Activated T-cell treated with anti-CD3 and anti-CD28 coated beads, Interleukin-2, amount 50 U/mL, for 72 hours (primary cell): ENCODE data around the gene MT1F. TPM values are rescaled to one million over a fixed set of nuclear protein-coding genes. Genes with fewer than 3 reads are reported as not detected.

Experiments
- ATAC-seq, 2 donors: fragments of 150-1000 bp; cut with Tn5 transposase; replicated peaks in 1 of 2; 2 replicates each; pipeline ENCODE4 v1.10.0; 2021; ENCODE audit warnings: moderate library complexity in 2 of 2, mild to moderate bottlenecking in 1 of 2
- DNase-seq, 2 donors: peaks; one replicate each; pipeline ENCODE4 v3.0.0; 2021 to 2022; ENCODE audit warnings: mixed read lengths in 1 of 2
- H3K27ac Mint-ChIP-seq: one replicate; pipeline ENCODE4 v1.8.0; 2022; ENCODE audit warnings: mild to moderate bottlenecking, moderate library complexity, mixed read lengths
- H3K27me3 Mint-ChIP-seq: one replicate; pipeline ENCODE4 v1.8.0; 2022; ENCODE audit warnings: low read depth, mixed read lengths
- H3K36me3 Mint-ChIP-seq, 2 donors: one replicate each; pipeline ENCODE4 v1.8.0; 2022; ENCODE audit warnings: mixed read lengths in 2 of 2, mild to moderate bottlenecking in 1 of 2; ENCODE audit not compliant: insufficient read depth in 2 of 2
- H3K4me1 Mint-ChIP-seq: one replicate; pipeline ENCODE4 v1.8.0; 2022; ENCODE audit warnings: low read depth, mixed read lengths
- H3K4me3 Mint-ChIP-seq, 2 donors: one replicate each; pipeline ENCODE4 v1.8.0; 2022; ENCODE audit warnings: mild to moderate bottlenecking in 2 of 2, mixed read lengths in 2 of 2, moderate library complexity in 2 of 2
- H3K9me3 Mint-ChIP-seq, 2 donors: one replicate each; pipeline ENCODE4 v1.8.0; 2022; ENCODE audit warnings: mixed read lengths in 2 of 2
- total RNA-seq, 2 donors: library from RNA; stranded (reverse); gene quantifications; one replicate each; pipeline ENCODE4 v1.2.3, GENCODE V29; 2022

Gene MT1F
- total RNA-seq, 2 donors from 2014 or later: 39.1 to 48.4 TPM

DNA sequence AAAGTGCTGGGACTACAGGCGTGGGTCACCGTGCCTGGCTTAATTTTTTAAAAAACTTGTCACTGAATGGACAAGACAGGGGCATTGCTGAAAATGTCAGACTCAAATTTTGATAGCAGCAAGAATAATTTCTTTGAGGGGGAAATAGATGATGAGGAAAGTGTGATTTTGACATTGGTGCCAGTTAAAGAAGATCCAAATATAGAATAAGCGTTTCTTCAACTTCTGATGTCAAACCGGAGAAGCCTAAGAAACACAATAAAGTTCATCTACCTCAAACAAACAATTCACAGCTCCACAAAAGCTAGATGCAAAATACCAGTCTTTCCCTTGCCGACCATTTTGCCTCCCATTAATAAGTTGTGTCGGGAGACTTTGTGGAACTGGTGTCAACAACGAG lies 29.0 kb downstream of the MT1F start:
- H3K4me3 Mint-ChIP-seq: no peak overlapping the region
- H3K9me3 Mint-ChIP-seq: no peaks in the 10 kb centered on the region
- no peak for DNase-seq
- H3K27me3 Mint-ChIP-seq: no peaks in the 10 kb centered on the region
- peaks cover 26% of the 10 kb centered on the region for H3K4me1 Mint-ChIP-seq
- no peak for ATAC-seq
- no peak overlapping the region for H3K27ac Mint-ChIP-seq
- peaks cover 4 to 6% of the 10 kb centered on the region in 2 donors for H3K36me3 Mint-ChIP-seq

DNA sequence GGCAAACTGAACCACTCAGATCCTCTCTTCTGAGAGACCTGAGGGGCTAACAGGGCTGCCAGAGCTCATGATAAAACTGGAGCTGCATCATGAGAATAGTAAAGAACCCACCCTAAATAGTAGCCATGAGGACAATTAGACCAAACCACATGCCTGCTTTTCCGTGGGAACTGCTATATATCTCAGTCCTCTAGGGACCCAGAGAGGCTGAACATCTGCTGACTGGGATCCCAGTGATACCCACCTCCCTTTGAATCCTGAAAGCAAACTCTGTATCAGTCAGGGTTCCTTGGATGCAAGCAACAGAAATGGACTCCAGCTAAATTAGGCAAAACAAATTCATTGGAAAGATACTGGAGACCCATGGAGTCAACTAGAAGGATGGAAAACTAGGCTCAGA lies 31.0 kb downstream of the MT1F start:
- ATAC-seq (no peak), DNase-seq (no peak)
- no peaks in the 10 kb centered on the region for H3K27me3 Mint-ChIP-seq
- H3K4me1 Mint-ChIP-seq: peaks cover 8% of the 10 kb centered on the region
- peaks cover 4 to 6% of the 10 kb centered on the region in 2 donors for H3K36me3 Mint-ChIP-seq
- H3K9me3 Mint-ChIP-seq: no peaks in the 10 kb centered on the region
- no peak overlapping the region for H3K4me3 Mint-ChIP-seq
- H3K27ac Mint-ChIP-seq: no peak overlapping the region

DNA sequence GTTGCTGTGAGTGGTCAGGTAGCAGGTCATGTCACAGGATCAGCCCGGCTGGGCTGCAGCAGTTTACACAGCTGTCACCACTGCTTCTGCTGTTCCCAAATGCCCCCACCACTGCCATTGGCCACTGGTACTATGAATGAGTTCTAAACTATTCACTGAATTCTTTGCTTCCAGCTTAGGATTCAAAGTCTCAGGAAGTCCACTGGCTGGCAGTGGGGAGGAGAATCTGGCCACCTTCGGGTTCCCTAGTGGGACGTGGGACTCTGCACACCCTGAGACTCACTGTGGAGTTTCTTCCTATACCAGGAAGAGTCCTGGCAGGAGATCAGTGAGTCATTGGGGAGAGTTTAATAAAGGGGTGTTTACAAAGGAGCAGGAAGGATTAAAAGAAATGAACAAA lies 31.4 kb downstream of the MT1F start:
- H3K9me3 Mint-ChIP-seq: no peaks in the 10 kb centered on the region
- peaks cover 4 to 6% of the 10 kb centered on the region in 2 donors for H3K36me3 Mint-ChIP-seq
- ATAC-seq (no peak), DNase-seq (no peak)
- H3K27me3 Mint-ChIP-seq: no peaks in the 10 kb centered on the region
- H3K27ac Mint-ChIP-seq: no peak overlapping the region
- peaks cover 3% of the 10 kb centered on the region for H3K4me1 Mint-ChIP-seq
- no peak overlapping the region for H3K4me3 Mint-ChIP-seq

DNA sequence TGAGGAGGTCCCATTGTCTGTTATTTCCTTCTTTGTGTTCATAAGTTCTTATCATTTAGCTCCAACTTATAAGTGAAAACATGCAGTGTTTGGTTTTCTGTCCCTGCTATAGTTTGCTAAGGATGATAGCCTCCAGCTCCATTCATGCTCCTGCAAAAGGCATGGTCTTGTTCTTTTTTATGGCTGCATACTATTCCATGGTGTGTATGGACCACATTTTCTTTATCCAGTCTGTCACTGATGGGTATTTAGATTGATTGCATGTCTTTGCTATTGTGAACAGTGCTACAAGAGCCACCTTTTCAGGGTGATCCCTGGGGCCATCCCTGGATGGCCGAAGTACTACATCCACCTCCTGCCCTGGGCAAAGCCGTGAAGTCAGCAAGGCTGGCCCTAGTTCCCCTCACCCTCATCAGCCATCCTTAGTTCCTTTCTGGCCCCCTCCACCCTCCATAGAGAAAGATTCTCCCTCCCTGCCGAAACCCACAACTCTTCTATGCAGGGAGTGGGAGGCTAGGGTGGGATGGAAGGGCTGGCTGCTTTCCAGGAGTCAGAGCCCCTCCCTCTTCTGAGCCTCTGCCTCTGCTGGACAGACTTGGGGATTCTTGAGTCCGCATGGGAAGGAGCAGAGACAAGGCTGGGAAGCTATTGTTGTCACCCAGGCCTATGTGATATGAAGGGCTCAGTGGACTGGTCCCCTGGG lies 32.8 kb downstream of the MT1F start:
- Mint-ChIP-seq H3K27ac (no peak overlapping the region), H3K9me3 (no peaks in the 10 kb centered on the region), H3K27me3 (no peaks in the 10 kb centered on the region), H3K4me3 (no peak overlapping the region), H3K4me1 (no peaks in the 10 kb centered on the region), H3K36me3 (peaks cover 4 to 6% of the 10 kb centered on the region in 2 donors)
- DNase-seq (no peak), ATAC-seq (no peak)

DNA sequence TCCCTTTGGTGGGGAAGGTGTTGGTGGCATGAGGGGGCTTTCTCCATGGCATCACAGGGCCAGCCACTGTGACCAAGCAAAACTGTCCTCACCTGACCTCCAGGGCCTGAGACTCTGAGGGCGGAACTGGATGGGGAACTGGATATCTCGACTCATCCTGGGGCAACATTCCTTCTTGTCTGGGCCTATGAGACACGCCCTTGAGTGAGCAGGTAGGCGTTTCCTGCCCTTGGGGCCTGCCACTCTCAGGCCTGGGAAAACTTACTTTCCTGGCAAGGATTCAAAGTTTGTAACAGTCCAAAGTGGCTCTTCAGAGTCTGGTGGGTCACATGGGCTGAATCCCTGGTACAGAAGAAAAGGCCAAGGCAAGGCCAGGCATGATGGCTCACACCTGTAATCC lies 34.1 kb downstream of the MT1F start:
- no peak overlapping the region for H3K27ac Mint-ChIP-seq
- no peak overlapping the region for H3K4me3 Mint-ChIP-seq
- H3K9me3 Mint-ChIP-seq: no peaks in the 10 kb centered on the region
- H3K4me1 Mint-ChIP-seq: no peaks in the 10 kb centered on the region
- no peaks in the 10 kb centered on the region for H3K27me3 Mint-ChIP-seq
- DNase-seq: no peak
- H3K36me3 Mint-ChIP-seq: peaks cover under 1 to 2% of the 10 kb centered on the region in 2 donors
- ATAC-seq: no peak

DNA sequence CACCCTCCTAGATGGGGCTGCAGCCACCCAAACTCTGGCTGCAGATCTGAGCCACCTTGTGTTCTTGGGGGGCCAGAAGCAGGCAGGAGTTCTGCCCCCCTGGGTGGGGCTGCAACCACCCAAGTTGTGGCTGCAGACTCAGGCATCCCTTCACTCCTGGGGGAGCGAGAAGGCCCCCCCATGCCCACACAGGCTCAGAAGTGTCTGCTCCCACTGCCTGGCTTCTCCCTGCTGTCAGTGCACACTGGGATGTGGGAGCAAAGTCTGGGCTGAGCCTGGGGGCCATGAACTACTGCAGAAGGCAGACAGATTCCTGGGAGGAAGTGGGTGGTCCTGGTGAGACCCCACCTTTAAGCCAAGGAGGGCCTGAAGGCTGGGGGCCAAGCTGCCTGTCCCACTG lies 37.5 kb downstream of the MT1F start:
- peaks cover 0 to 2% of the 10 kb centered on the region in 2 donors for H3K9me3 Mint-ChIP-seq
- H3K4me3 Mint-ChIP-seq: no peak overlapping the region
- H3K4me1 Mint-ChIP-seq: no peaks in the 10 kb centered on the region
- ATAC-seq (no peak), DNase-seq (no peak)
- no peak overlapping the region for H3K27ac Mint-ChIP-seq
- peaks cover 1 to 2% of the 10 kb centered on the region in 2 donors for H3K36me3 Mint-ChIP-seq
- H3K27me3 Mint-ChIP-seq: no peaks in the 10 kb centered on the region

DNA sequence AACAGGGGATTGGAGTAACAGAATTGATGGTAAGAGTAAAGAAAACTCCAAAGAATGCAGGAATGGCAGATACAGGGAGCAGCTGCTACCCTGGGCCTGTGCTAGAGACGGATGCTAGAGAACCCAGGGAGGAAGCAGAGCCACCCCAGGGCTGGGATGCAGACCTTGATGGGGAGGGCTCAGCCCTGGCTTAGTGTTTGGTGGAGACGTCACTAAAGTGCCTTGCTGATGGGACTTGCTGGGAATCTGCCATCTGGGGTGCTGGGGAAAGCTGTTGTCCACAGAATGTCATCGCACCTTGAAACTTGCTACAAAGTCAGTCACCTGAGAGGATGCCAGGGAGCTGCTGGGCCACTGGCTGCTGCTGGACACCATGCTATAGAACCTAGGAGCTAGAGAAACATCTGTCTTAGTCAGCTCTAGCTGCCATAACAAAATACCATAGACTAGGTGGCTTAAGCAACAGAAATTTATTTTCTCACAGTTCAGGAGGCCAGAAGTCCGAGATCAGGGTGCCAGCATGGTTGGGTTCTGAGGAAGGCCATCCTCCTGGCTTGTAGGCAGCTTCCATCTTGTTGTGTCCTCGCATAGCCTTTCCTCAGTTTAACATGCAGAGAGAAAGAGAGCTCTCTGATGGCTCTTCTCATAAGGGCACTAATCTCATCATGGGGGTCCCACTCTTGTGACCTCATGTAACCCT lies 39.8 kb downstream of the MT1F start:
- Mint-ChIP-seq H3K9me3 (peaks cover 0 to 2% of the 10 kb centered on the region in 2 donors), H3K4me1 (peaks cover 10% of the 10 kb centered on the region), H3K27ac (no peak overlapping the region), H3K4me3 (no peak overlapping the region), H3K36me3 (peaks cover 1 to 2% of the 10 kb centered on the region in 2 donors), H3K27me3 (no peaks in the 10 kb centered on the region)
- DNase-seq (no peak), ATAC-seq (no peak)

DNA sequence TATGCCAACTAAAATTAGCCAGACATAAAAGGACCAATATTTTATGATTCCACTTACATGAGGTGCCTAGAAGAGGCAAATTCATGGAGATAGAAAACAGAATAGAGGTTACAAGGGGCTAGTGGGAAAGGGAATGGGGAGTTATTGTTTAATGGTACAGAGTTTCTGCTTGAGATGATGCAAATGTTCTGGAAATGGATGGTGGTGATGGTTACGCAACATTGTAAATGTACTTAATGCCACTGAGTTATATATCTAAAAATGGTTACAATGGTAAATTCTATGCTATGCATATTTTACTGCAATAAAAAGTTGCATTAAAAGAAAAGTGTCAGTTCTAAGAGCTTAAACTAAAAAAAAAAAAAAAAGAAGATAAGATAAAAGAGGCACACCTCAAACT lies 42.4 kb downstream of the MT1F start:
- peaks cover 1 to 2% of the 10 kb centered on the region in 2 donors for H3K36me3 Mint-ChIP-seq
- H3K27me3 Mint-ChIP-seq: no peaks in the 10 kb centered on the region
- DNase-seq (no peak), ATAC-seq (no peak)
- peaks cover 10% of the 10 kb centered on the region for H3K4me1 Mint-ChIP-seq
- H3K4me3 Mint-ChIP-seq: no peak overlapping the region
- H3K9me3 Mint-ChIP-seq: peaks cover 0 to 2% of the 10 kb centered on the region in 2 donors
- no peak overlapping the region for H3K27ac Mint-ChIP-seq

DNA sequence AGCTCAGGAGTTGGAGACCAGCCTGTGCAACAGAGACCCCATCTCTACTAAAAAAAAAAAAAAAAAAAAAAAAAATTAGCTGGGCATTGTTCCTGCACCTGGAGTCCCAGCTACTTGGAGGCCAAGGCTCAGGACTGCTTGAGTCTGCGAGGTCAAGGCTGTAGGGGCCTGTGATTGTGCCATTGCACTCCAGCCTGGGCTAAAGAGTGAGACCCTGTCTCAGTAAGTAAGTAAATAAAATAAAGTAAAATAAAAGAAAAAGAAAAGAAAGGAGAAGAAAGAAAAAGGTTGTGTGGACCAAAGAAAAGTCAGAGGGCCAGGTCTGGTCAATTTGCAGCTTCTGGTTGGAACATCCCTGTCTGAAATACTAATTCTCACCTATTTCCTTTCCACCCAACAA lies 42.9 kb downstream of the MT1F start:
- ATAC-seq (no peak), DNase-seq (no peak)
- Mint-ChIP-seq H3K4me1 (peaks cover 13% of the 10 kb centered on the region), H3K27me3 (no peaks in the 10 kb centered on the region), H3K27ac (no peak overlapping the region), H3K9me3 (peaks cover 0 to 2% of the 10 kb centered on the region in 2 donors), H3K4me3 (no peak overlapping the region), H3K36me3 (peaks cover 1 to 2% of the 10 kb centered on the region in 2 donors)

DNA sequence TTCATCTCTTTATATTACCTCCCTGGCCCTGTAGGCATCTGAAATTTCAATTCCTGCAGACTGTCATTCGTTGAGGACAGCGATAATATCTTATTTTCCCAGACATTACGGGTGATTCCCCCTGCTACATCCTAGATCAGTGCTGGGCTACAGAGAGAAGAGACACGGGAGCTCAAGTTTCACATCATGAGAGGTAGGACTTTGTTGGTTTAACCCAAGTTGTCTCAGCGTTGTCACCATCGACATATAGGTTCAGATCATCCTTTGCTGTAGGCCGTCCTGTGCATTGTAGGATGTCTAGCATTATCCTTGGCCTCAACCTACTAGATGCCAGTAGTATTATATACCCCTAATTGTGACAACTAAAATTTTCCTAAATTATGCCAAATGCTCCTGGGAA lies 43.8 kb downstream of the MT1F start:
- DNase-seq (no peak), ATAC-seq (no peak)
- Mint-ChIP-seq H3K4me3 (no peak overlapping the region), H3K27me3 (no peaks in the 10 kb centered on the region), H3K27ac (no peak overlapping the region), H3K9me3 (peaks cover 0 to 2% of the 10 kb centered on the region in 2 donors), H3K4me1 (peaks cover 14% of the 10 kb centered on the region), H3K36me3 (peaks cover 1 to 2% of the 10 kb centered on the region in 2 donors)

DNA sequence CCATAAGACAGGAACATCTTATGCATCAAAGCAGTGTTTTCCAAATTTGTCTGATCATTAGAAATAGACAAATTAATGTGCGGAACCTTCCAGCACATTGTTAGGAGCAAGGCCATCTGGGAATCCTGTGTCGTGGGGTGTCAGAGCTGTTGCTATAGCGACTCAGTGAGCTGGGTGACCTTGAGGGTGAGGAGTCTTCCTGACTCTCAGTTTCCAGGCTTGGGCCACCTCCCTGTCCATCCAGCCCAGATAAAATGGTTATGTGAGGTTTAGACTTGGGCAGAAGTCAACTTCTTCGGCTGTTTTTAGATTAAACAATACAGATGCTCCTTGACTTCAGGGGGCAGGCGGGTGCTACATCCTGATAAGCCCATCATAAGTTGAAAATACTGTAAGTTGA lies 45.1 kb downstream of the MT1F start:
- ATAC-seq (no peak), DNase-seq (no peak)
- no peak overlapping the region for H3K27ac Mint-ChIP-seq
- no peaks in the 10 kb centered on the region for H3K9me3 Mint-ChIP-seq
- H3K4me1 Mint-ChIP-seq: peaks cover 14% of the 10 kb centered on the region
- H3K36me3 Mint-ChIP-seq: peaks cover 0 to 1% of the 10 kb centered on the region in 2 donors
- no peak overlapping the region for H3K4me3 Mint-ChIP-seq
- H3K27me3 Mint-ChIP-seq: no peaks in the 10 kb centered on the region
